BLaER1 (cell line): ENCODE measurements around the gene ACVR1.

Source experiments
- H3K27ac ChIP-seq: shearing (Covaris generic); formaldehyde crosslinking; 2 replicates; pipeline ENCODE4 v1.8.1; 2022
- H3K27me3 ChIP-seq: shearing (Covaris generic); formaldehyde crosslinking; 2 replicates; pipeline ENCODE4 v1.8.1; 2022
- H3K36me3 ChIP-seq: shearing (Covaris generic); formaldehyde crosslinking; 2 replicates; pipeline ENCODE4 v1.8.1; 2022
- H3K4me1 ChIP-seq: shearing (Covaris generic); formaldehyde crosslinking; 2 replicates; pipeline ENCODE4 v1.8.1; 2022
- H3K4me2 ChIP-seq: shearing (Covaris generic); formaldehyde crosslinking; 2 replicates; pipeline ENCODE4 v1.8.1; 2022
- H3K4me3 ChIP-seq: shearing (Covaris generic); formaldehyde crosslinking; 2 replicates; pipeline ENCODE4 v1.8.1; 2022
- H3K9ac ChIP-seq: shearing (Covaris generic); formaldehyde crosslinking; 2 replicates; pipeline ENCODE4 v1.8.1; 2022
- H3K9me3 ChIP-seq: shearing (Covaris generic); formaldehyde crosslinking; 2 replicates; pipeline ENCODE4 v1.8.1; 2022
- H4K20me1 ChIP-seq: shearing (Covaris generic); formaldehyde crosslinking; 2 replicates; pipeline ENCODE4 v1.8.1; 2022
- Cebpa-rat ChIP-seq: shearing (Covaris generic); IDR thresholded peaks from 2 replicates; pipeline ENCODE4 v1.8.1; 2022

ACVR1 gene

GRCh38 chr2:157699806-157700205 is 176.3 kb downstream of the ACVR1 start:
- Histone ChIP-seq H3K27me3 (no peaks in the 10 kb centered on the region), H3K4me2 (no peak overlapping the region), H3K9me3 (peaks cover 13% of the 10 kb centered on the region; the same call in 1 of the 2 replicates), H3K9ac (no peak overlapping the region), H3K4me3 (no peak overlapping the region), H4K20me1 (no peaks in the 10 kb centered on the region), H3K27ac (no peak overlapping the region), H3K36me3 (no peaks in the 10 kb centered on the region), H3K4me1 (no peaks in the 10 kb centered on the region)
- TF ChIP-seq Cebpa-rat: no peak

GRCh38 chr2:157699009-157699408 is 177.1 kb downstream of the ACVR1 start:
- Histone ChIP-seq H3K4me3 (no peak overlapping the region), H3K4me2 (no peak overlapping the region), H3K36me3 (no peaks in the 10 kb centered on the region), H3K9me3 (peaks cover 9% of the 10 kb centered on the region; the same call in 1 of the 2 replicates), H4K20me1 (no peaks in the 10 kb centered on the region), H3K9ac (no peak overlapping the region), H3K27me3 (no peaks in the 10 kb centered on the region), H3K27ac (no peak overlapping the region), H3K4me1 (no peaks in the 10 kb centered on the region)
- TF ChIP-seq Cebpa-rat: no peak

- Histone ChIP-seq H3K9me3 (peaks cover 6% of the 10 kb centered on the region; the same call in 1 of the 2 replicates), H3K4me2 (no peak overlapping the region), H3K36me3 (no peaks in the 10 kb centered on the region), H3K27ac (no peak overlapping the region), H3K4me1 (no peaks in the 10 kb centered on the region), H3K4me3 (no peak overlapping the region), H3K9ac (no peak overlapping the region), H3K27me3 (no peaks in the 10 kb centered on the region), H4K20me1 (no peaks in the 10 kb centered on the region)
- no peak for TF ChIP-seq Cebpa-rat
Measured at GRCh38 chr2:157698430-157698829, 177.7 kb downstream of the ACVR1 start.

- Histone ChIP-seq H4K20me1 (no peaks in the 10 kb centered on the region), H3K27ac (no peak overlapping the region), H3K4me3 (no peak overlapping the region), H3K9ac (no peak overlapping the region), H3K9me3 (peaks cover 6% of the 10 kb centered on the region; the same call in 1 of the 2 replicates), H3K4me1 (no peaks in the 10 kb centered on the region), H3K4me2 (no peak overlapping the region), H3K27me3 (no peaks in the 10 kb centered on the region), H3K36me3 (no peaks in the 10 kb centered on the region)
- no peak for TF ChIP-seq Cebpa-rat
Measured at GRCh38 chr2:157696036-157696435, 180.1 kb downstream of the ACVR1 start.

GRCh38 chr2:157692768-157693167 is 183.4 kb downstream of the ACVR1 start:
- Histone ChIP-seq H3K4me2 (no peak overlapping the region), H3K27ac (no peak overlapping the region), H4K20me1 (no peaks in the 10 kb centered on the region)

GRCh38 chr2:157691695-157692094 is 184.4 kb downstream of the ACVR1 start:
- Histone ChIP-seq H3K27ac (no peak overlapping the region), H3K36me3 (no peaks in the 10 kb centered on the region), H3K4me3 (no peak overlapping the region), H3K9ac (no peak overlapping the region), H3K27me3 (no peaks in the 10 kb centered on the region), H3K4me2 (no peak overlapping the region), H4K20me1 (no peaks in the 10 kb centered on the region), H3K9me3 (peaks cover 6% of the 10 kb centered on the region; the same call in 1 of the 2 replicates), H3K4me1 (no peaks in the 10 kb centered on the region)
- no peak for TF ChIP-seq Cebpa-rat

More at GRCh38 chr2:157692768-157693167, 183.4 kb downstream of the ACVR1 start:
- no peak overlapping the region for H3K9ac ChIP-seq
- no peak overlapping the region for H3K4me3 ChIP-seq
- no peaks in the 10 kb centered on the region for H3K4me1 ChIP-seq
- no peaks in the 10 kb centered on the region for H3K27me3 ChIP-seq
- TF ChIP-seq Cebpa-rat: no peak
- no peaks in the 10 kb centered on the region for H3K36me3 ChIP-seq
- H3K9me3 ChIP-seq: peaks cover 6% of the 10 kb centered on the region; the same call in 1 of the 2 replicates

GRCh38 chr2:157691131-157691530 is 185.0 kb downstream of the ACVR1 start:
- Histone ChIP-seq H3K27me3 (no peaks in the 10 kb centered on the region), H3K27ac (no peak overlapping the region), H3K4me1 (no peaks in the 10 kb centered on the region), H3K4me2 (no peak overlapping the region), H3K36me3 (no peaks in the 10 kb centered on the region), H3K4me3 (no peak overlapping the region), H4K20me1 (no peaks in the 10 kb centered on the region), H3K9me3 (peaks cover 6% of the 10 kb centered on the region; the same call in 1 of the 2 replicates), H3K9ac (no peak overlapping the region)
- no peak for TF ChIP-seq Cebpa-rat
